HG03103 (cell line): ENCODE results near the gene MYO19.
"Not testable (repeated sequence)": the region's sequence is repeated elsewhere in the genome, so short reads cannot be mapped to it uniquely, and the experiment has no call there.

Source experiments
- ATAC-seq: cut with Tn5 transposase; IDR thresholded peaks from one replicate; pipeline ENCODE4 v1.9.1; 2021; ENCODE audit warnings: low read depth; ENCODE audit not compliant: unreplicated experiment

MYO19 gene

GRCh38 chr17:36503456-36504155 lies 31.1 kb downstream of the MYO19 start:
- no peak for ATAC-seq

- no peak for ATAC-seq
Measured at GRCh38 chr17:36501963-36502362, 32.7 kb downstream of the MYO19 start.

- no peak for ATAC-seq
Measured at GRCh38 chr17:36501351-36501750, 33.3 kb downstream of the MYO19 start.

GRCh38 chr17:36500745-36501225 lies 33.9 kb downstream of the MYO19 start:
- no peak for ATAC-seq

- no peak for ATAC-seq
Measured at GRCh38 chr17:36498560-36499300, 35.9 kb downstream of the MYO19 start.

GRCh38 chr17:36498155-36498554 lies 36.5 kb downstream of the MYO19 start:
- ATAC-seq = no peak

- ATAC-seq = no peak
Measured at GRCh38 chr17:36496018-36496789, 38.5 kb downstream of the MYO19 start.

- no peak for ATAC-seq
Measured at GRCh38 chr17:36495076-36495578, 39.5 kb downstream of the MYO19 start.

GRCh38 chr17:36494674-36495073 lies 40.0 kb downstream of the MYO19 start:
- ATAC-seq = no peak

- ATAC-seq = no peak
Measured at GRCh38 chr17:36493956-36494355, 40.7 kb downstream of the MYO19 start.

- ATAC-seq = peak; percentile 88
Measured at GRCh38 chr17:36486204-36487194, 48.2 kb downstream of the MYO19 start, which contains the start of gene ZNHIT3. ZNHIT3 (plus strand) TSS chr17:36486681; CDS start chr17:36486700, 19 bp downstream.

GRCh38 chr17:36485805-36486203 lies 48.9 kb downstream of the MYO19 start:
- ATAC-seq = no peak

- ATAC-seq = no peak
Measured at GRCh38 chr17:36485027-36485426, 49.6 kb downstream of the MYO19 start.

- not testable (repeated sequence) for ATAC-seq
Measured at GRCh38 chr17:36484021-36484420, 50.6 kb downstream of the MYO19 start.

- no peak for ATAC-seq
Measured at GRCh38 chr17:36482611-36483504, 51.8 kb downstream of the MYO19 start.

GRCh38 chr17:36481829-36482228 lies 52.8 kb downstream of the MYO19 start:
- no peak for ATAC-seq

GRCh38 chr17:36475346-36475970 lies 59.2 kb downstream of the MYO19 start:
- no peak for ATAC-seq

GRCh38 chr17:36474571-36474970 lies 60.1 kb downstream of the MYO19 start:
- no peak for ATAC-seq
